ENCODE data around the gene TBR1. TPM values are rescaled to one million over a fixed set of nuclear protein-coding genes. Genes with fewer than 3 reads are reported as not detected.

TBR1 gene
- total RNA-seq, 1 experiment from 2014 or later = not detected

GRCh38 chr2:161373942-161374341 is 42.2 kb upstream of the TBR1 start:
- Histone ChIP-seq H3F3A (ENCODE audit: low read length, unreplicated experiment) (peaks cover 6% of the 10 kb centered on the region), H3K9me2 (replicated peaks; ENCODE audit: low read length) (no peaks in the 10 kb centered on the region), H3K79me2 (ENCODE audit: low read length) (no peaks in the 10 kb centered on the region), H4K20me1 (ENCODE audit: low read length) (0 out of 2 replicates have a peak, but pooled peaks cover 4% of the 10 kb centered on the region), H3K4me2 (ENCODE audit: low read length) (no peak overlapping the region), H3K36me3 (ENCODE audit: low read depth, low read length) (peaks cover 33% of the 10 kb centered on the region), H3K9ac (ENCODE audit: low read length) (no peak overlapping the region), H3K27me3 (ENCODE audit: low read length) (no peaks in the 10 kb centered on the region), H2AFZ (ENCODE audit: low read length) (no peak overlapping the region), H3K4me1 (ENCODE audit: insufficient read depth, low read length) (no peaks in the 10 kb centered on the region), H3K9me3 (ENCODE audit: low read length) (no peaks in the 10 kb centered on the region), H3K27ac (ENCODE audit: low read length) (no peak overlapping the region), H3K4me3 (ENCODE audit: low read length) (no peak overlapping the region)
- POLR2A ChIA-PET (ENCODE audit: unreplicated experiment) = no interaction called here
- no TSS peak for BruUV-seq (replicated peaks)
- no peak for ATAC-seq
- DNase-seq = no peak
- intact Hi-C loops (cut with micrococcal nuclease) = no loop called here
- TF ChIP-seq CTCF (conservative IDR thresholded peaks at IDR 0.05; ENCODE audit: low read depth, low read length) = no peak
- TF ChIP-seq EZH2phosphoT487 (IDR thresholded peaks at IDR 0.05; ENCODE audit: borderline replicate concordance, low read length) = no peak
- no peak for TF ChIP-seq EZH2 (IDR thresholded peaks at IDR 0.05; ENCODE audit: low read length, unreplicated experiment)
- CTCF ChIA-PET = no interaction called here

- no TSS peak for BruUV-seq (replicated peaks)
- Histone ChIP-seq H3F3A (ENCODE audit: low read length, unreplicated experiment) (peaks cover 6% of the 10 kb centered on the region), H3K4me2 (ENCODE audit: low read length) (no peak overlapping the region), H3K9me3 (ENCODE audit: low read length) (no peaks in the 10 kb centered on the region), H3K4me1 (ENCODE audit: insufficient read depth, low read length) (no peaks in the 10 kb centered on the region), H3K4me3 (ENCODE audit: low read length) (no peak overlapping the region), H3K27ac (ENCODE audit: low read length) (no peak overlapping the region), H2AFZ (ENCODE audit: low read length) (no peak overlapping the region), H3K27me3 (ENCODE audit: low read length) (no peaks in the 10 kb centered on the region), H3K9ac (ENCODE audit: low read length) (no peak overlapping the region), H4K20me1 (ENCODE audit: low read length) (0 out of 2 replicates have a peak, but pooled peaks cover 4% of the 10 kb centered on the region), H3K79me2 (ENCODE audit: low read length) (no peaks in the 10 kb centered on the region), H3K36me3 (ENCODE audit: low read depth, low read length) (peaks cover 35% of the 10 kb centered on the region), H3K9me2 (replicated peaks; ENCODE audit: low read length) (no peaks in the 10 kb centered on the region)
- TF ChIP-seq EZH2 (IDR thresholded peaks at IDR 0.05; ENCODE audit: low read length, unreplicated experiment) = no peak
- TF ChIP-seq CTCF (conservative IDR thresholded peaks at IDR 0.05; ENCODE audit: low read depth, low read length) = no peak
- no peak for TF ChIP-seq EZH2phosphoT487 (IDR thresholded peaks at IDR 0.05; ENCODE audit: borderline replicate concordance, low read length)
- no peak for DNase-seq
- intact Hi-C loops (cut with micrococcal nuclease) = no loop called here
- no peak for ATAC-seq
- ChIA-PET CTCF (no interaction called here), POLR2A (ENCODE audit: unreplicated experiment) (no interaction called here)
Observed at GRCh38 chr2:161374446-161374845, 41.7 kb upstream of the TBR1 start.

- ChIA-PET POLR2A (ENCODE audit: unreplicated experiment) (no interaction called here), CTCF (no interaction called here)
- Histone ChIP-seq H3K27ac (ENCODE audit: low read length) (no peak overlapping the region), H3K36me3 (ENCODE audit: low read depth, low read length) (peaks cover 21% of the 10 kb centered on the region), H3K4me1 (ENCODE audit: insufficient read depth, low read length) (no peaks in the 10 kb centered on the region), H3K79me2 (ENCODE audit: low read length) (no peaks in the 10 kb centered on the region), H3K9ac (ENCODE audit: low read length) (no peak overlapping the region), H3F3A (ENCODE audit: low read length, unreplicated experiment) (no peaks in the 10 kb centered on the region), H3K27me3 (ENCODE audit: low read length) (no peaks in the 10 kb centered on the region), H4K20me1 (ENCODE audit: low read length) (no peaks in the 10 kb centered on the region), H3K9me3 (ENCODE audit: low read length) (no peaks in the 10 kb centered on the region), H3K4me2 (ENCODE audit: low read length) (no peak overlapping the region), H3K4me3 (ENCODE audit: low read length) (no peak overlapping the region), H3K9me2 (replicated peaks; ENCODE audit: low read length) (no peaks in the 10 kb centered on the region), H2AFZ (ENCODE audit: low read length) (no peak overlapping the region)
- no peak for ATAC-seq
- BruUV-seq (replicated peaks) = no TSS peak
- TF ChIP-seq EZH2phosphoT487 (IDR thresholded peaks at IDR 0.05; ENCODE audit: borderline replicate concordance, low read length) (no peak), EZH2 (IDR thresholded peaks at IDR 0.05; ENCODE audit: low read length, unreplicated experiment) (no peak), CTCF (conservative IDR thresholded peaks at IDR 0.05; ENCODE audit: low read depth, low read length) (no peak)
- DNase-seq = no peak
- intact Hi-C loops (cut with micrococcal nuclease) = no loop called here
Observed at GRCh38 chr2:161379740-161380139, 36.4 kb upstream of the TBR1 start.
